H9 (cell line): ENCODE measurements around the gene CHST14. TPM values are rescaled to one million over a fixed set of nuclear protein-coding genes. Genes with fewer than 3 reads are reported as not detected.
A peak's percentile ranks its signal among the peaks of the same experiment; 100 is the strongest.

ENCODE experiments used
- DNase-seq: peaks from one replicate; pipeline ENCODE4 v3.0.0-alpha.2; 2017
- H2AFZ ChIP-seq: one replicate; pipeline ENCODE4 v1.6.1; 2013; ENCODE audit warnings: mild to moderate bottlenecking, low read length, control low read depth, moderate library complexity
- H2AK5ac ChIP-seq: 2 replicates; pipeline ENCODE4 v1.6.1; 2013; ENCODE audit warnings: low read length, control low read depth, mixed read lengths; ENCODE audit not compliant: insufficient read length
- H2BK120ac ChIP-seq: one replicate; pipeline ENCODE4 v1.6.1; 2013; ENCODE audit warnings: low read depth, mild to moderate bottlenecking, low read length, control low read depth, inconsistent platforms; ENCODE audit not compliant: poor library complexity, severe bottlenecking
- H2BK12ac ChIP-seq: 2 replicates; pipeline ENCODE4 v1.6.1; 2013; ENCODE audit warnings: low read length, control low read depth, mixed read lengths, low read depth; ENCODE audit not compliant: insufficient read length
- H2BK15ac ChIP-seq: 2 replicates; pipeline ENCODE4 v1.6.1; 2013; ENCODE audit warnings: low read depth, low read length, control low read depth
- H2BK20ac ChIP-seq: one replicate; pipeline ENCODE4 v1.6.1; 2013; ENCODE audit warnings: low read depth, mild to moderate bottlenecking, low read length, control low read depth, inconsistent platforms; ENCODE audit not compliant: poor library complexity, severe bottlenecking
- H2BK5ac ChIP-seq: 2 replicates; pipeline ENCODE4 v1.6.1; 2013; ENCODE audit warnings: low read length, control low read depth, mixed read lengths; ENCODE audit not compliant: insufficient read length
- H3K14ac ChIP-seq: 2 replicates; pipeline ENCODE4 v1.6.1; 2013; ENCODE audit warnings: low read length, control low read depth; ENCODE audit not compliant: insufficient read depth
- H3K18ac ChIP-seq: 2 replicates; pipeline ENCODE4 v1.6.1; 2013; ENCODE audit warnings: low read depth, mild to moderate bottlenecking, mixed read lengths, low read length, control low read depth; ENCODE audit not compliant: insufficient read length
- H3K23ac ChIP-seq: 2 replicates; pipeline ENCODE4 v1.6.1; 2013; ENCODE audit warnings: low read length, control low read depth, mixed read lengths, low read depth; ENCODE audit not compliant: insufficient read length
- H3K23me2 ChIP-seq: 2 replicates; pipeline ENCODE4 v1.6.1; 2013; ENCODE audit warnings: low read depth, mild to moderate bottlenecking, mixed read lengths, low read length, control low read depth; ENCODE audit not compliant: insufficient read length, poor library complexity, severe bottlenecking
- H3K27ac ChIP-seq: 2 replicates; pipeline ENCODE4 v1.5.1; 2013; ENCODE audit warnings: low read length, control low read depth, mixed read lengths, low read depth; ENCODE audit not compliant: insufficient read length
- H3K27me3 ChIP-seq: 2 replicates; pipeline ENCODE4 v1.6.1; 2013; ENCODE audit warnings: low read length, control low read depth, inconsistent platforms; ENCODE audit not compliant: insufficient read depth
- H3K4ac ChIP-seq: 2 replicates; pipeline ENCODE4 v1.6.1; 2013; ENCODE audit warnings: low read depth, mild to moderate bottlenecking, control low read depth, inconsistent platforms, low read length, moderate library complexity
- H3K4me1 ChIP-seq: 2 replicates; pipeline ENCODE4 v1.6.1; 2013; ENCODE audit warnings: low read length, control low read depth, inconsistent platforms; ENCODE audit not compliant: insufficient read depth
- H3K4me2 ChIP-seq: 2 replicates; pipeline ENCODE4 v1.6.1; 2013; ENCODE audit warnings: low read length, control low read depth, mixed read lengths; ENCODE audit not compliant: insufficient read length, insufficient read depth
- H3K56ac ChIP-seq: 2 replicates; pipeline ENCODE4 v1.6.1; 2013; ENCODE audit warnings: low read depth, mild to moderate bottlenecking, mixed read lengths, low read length, control low read depth; ENCODE audit not compliant: insufficient read length
- H3K79me1 ChIP-seq: 2 replicates; pipeline ENCODE4 v1.6.1; 2013; ENCODE audit warnings: low read depth, mild to moderate bottlenecking, moderate library complexity, low read length, control low read depth, inconsistent platforms; ENCODE audit not compliant: insufficient read depth, poor library complexity, severe bottlenecking
- H3K79me2 ChIP-seq: 2 replicates; pipeline ENCODE4 v1.6.1; 2013; ENCODE audit warnings: low read length, control low read depth, inconsistent platforms; ENCODE audit not compliant: insufficient read depth
- H3K9ac ChIP-seq: 2 replicates; pipeline ENCODE4 v1.6.1; 2013; ENCODE audit warnings: low read length, control low read depth, mixed read lengths; ENCODE audit not compliant: insufficient read length; ENCODE audit errors: extremely low read depth
- H3K9me3 ChIP-seq: one replicate; pipeline ENCODE4 v1.6.1; 2013; ENCODE audit warnings: low read depth, low read length, inconsistent platforms; ENCODE audit not compliant: control insufficient read depth
- H3T11ph ChIP-seq: one replicate; pipeline ENCODE4 v1.6.1; 2013; ENCODE audit warnings: mild to moderate bottlenecking, low read length, control low read depth, inconsistent platforms
- H4K20me1 ChIP-seq: one replicate; pipeline ENCODE4 v1.6.1; 2013; ENCODE audit not compliant: control insufficient read depth, insufficient read length, insufficient read depth
- H4K5ac ChIP-seq: 2 replicates; pipeline ENCODE4 v1.6.1; 2013; ENCODE audit warnings: low read depth, mild to moderate bottlenecking, mixed read lengths, low read length, control low read depth; ENCODE audit not compliant: insufficient read length
- H4K8ac ChIP-seq: replicated peaks from 2 replicates; pipeline ENCODE4 v1.6.1; 2013; ENCODE audit warnings: low read length, control low read depth, mixed read lengths, low read depth; ENCODE audit not compliant: insufficient read length
- H4K91ac ChIP-seq: 2 replicates; pipeline ENCODE4 v1.6.1; 2013; ENCODE audit warnings: low read depth, mild to moderate bottlenecking, moderate library complexity, mixed read lengths, low read length, control low read depth; ENCODE audit not compliant: insufficient read length
- H3K27ac Mint-ChIP-seq, 3 experiments: 2 replicates in 2 of 3; 3 replicates in 1 of 3; pipeline ENCODE4 v1.8.0; 2020 to 2021; ENCODE audit warnings: mixed read lengths in 3 of 3, mild to moderate bottlenecking in 1 of 3, moderate library complexity in 1 of 3
- H3K27me3 Mint-ChIP-seq: 2 replicates; pipeline ENCODE4 v1.8.0; 2021; ENCODE audit warnings: low read depth, mild to moderate bottlenecking, moderate library complexity, mixed read lengths
- H3K36me3 Mint-ChIP-seq, 3 experiments: 2 replicates in 2 of 3; 3 replicates in 1 of 3; pipeline ENCODE4 v1.8.0; 2020 to 2021; ENCODE audit warnings: low read depth in 3 of 3, mixed read lengths in 3 of 3; ENCODE audit not compliant: insufficient read depth in 1 of 3
- H3K4me1 Mint-ChIP-seq, 2 experiments: 2 replicates each; pipeline ENCODE4 v1.8.0; 2020; ENCODE audit warnings: mixed read lengths in 2 of 2
- H3K4me3 Mint-ChIP-seq, 2 experiments: 2 replicates in 1 of 2; 3 replicates in 1 of 2; pipeline ENCODE4 v1.8.0; 2020 to 2021; ENCODE audit warnings: mild to moderate bottlenecking in 2 of 2, mixed read lengths in 2 of 2, moderate library complexity in 1 of 2
- H3K9me3 Mint-ChIP-seq, 2 experiments: 2 replicates in 1 of 2; 3 replicates in 1 of 2; pipeline ENCODE4 v1.8.0; 2020; ENCODE audit warnings: mild to moderate bottlenecking in 2 of 2, mixed read lengths in 2 of 2, moderate library complexity in 1 of 2
- CTCF ChIP-seq: fragments of 200-600 bp; sonication (generic); conservative IDR thresholded peaks from 3 replicates; pipeline ENCODE4 v1.8.0; 2021; ENCODE audit warnings: antibody characterized with exemption, mild to moderate bottlenecking
- WGBS: extraction: QIAGEN DNeasy Blood & Tissue Kit; methylation state at CpG from one replicate; pipeline ENCODE4 v1.1.7; 2013; ENCODE audit warnings: missing lambda C conversion rate, low lambda C conversion rate, mixed read lengths; ENCODE audit not compliant: insufficient read length; ENCODE audit errors: extremely low coverage; 5-methylcytosine and 5-hydroxymethylcytosine counted together
- total RNA-seq: library from RNA; stranded (reverse); gene quantifications from 2 replicates; pipeline ENCODE4 v1.2.1, GENCODE V29; 2021

Gene CHST14
- total RNA-seq, 1 experiment from 2014 or later: 25.7 TPM

- no peak overlapping the region for H3K27ac Mint-ChIP-seq
- H3K23ac ChIP-seq: no peak overlapping the region
- no CpG with 5 or more reads among the region's 61 CpGs for WGBS
- no peaks in the 10 kb centered on the region for H3K36me3 Mint-ChIP-seq
- peaks cover 16 to 19% of the 10 kb centered on the region in 2 experiments for H3K4me1 Mint-ChIP-seq
- H3K79me2 ChIP-seq: no peaks in the 10 kb centered on the region
- no peak overlapping the region for H2BK120ac ChIP-seq
- H4K5ac ChIP-seq: no peak overlapping the region
- H4K8ac ChIP-seq: no peak overlapping the region
- H2AFZ ChIP-seq: no peak overlapping the region
- H2BK12ac ChIP-seq: no peak overlapping the region
- H3K4ac ChIP-seq: no peak overlapping the region
- no peak for TF ChIP-seq CTCF
- peaks cover 7% of the 10 kb centered on the region for H3K23me2 ChIP-seq
- H3K18ac ChIP-seq: peak overlapping the region; percentile 73
- no peaks in the 10 kb centered on the region for H3K9me3 Mint-ChIP-seq
- no peaks in the 10 kb centered on the region for H4K20me1 ChIP-seq
- no peak overlapping the region for H2AK5ac ChIP-seq
- no peak overlapping the region for H3K27ac ChIP-seq
- no peak overlapping the region for H2BK15ac ChIP-seq
- H3K27me3 Mint-ChIP-seq: peaks cover 69% of the 10 kb centered on the region
- DNase-seq: peak; percentile 84
- no peak overlapping the region for H3K56ac ChIP-seq
- H2BK5ac ChIP-seq: no peak overlapping the region
- H3K4me3 Mint-ChIP-seq: peak overlapping the region; percentile 71 to 79
- H3K9me3 ChIP-seq: no peaks in the 10 kb centered on the region
- peak overlapping the region; percentile 20 for H3K9ac ChIP-seq
- H3K4me1 ChIP-seq: no peaks in the 10 kb centered on the region
- no peak overlapping the region for H2BK20ac ChIP-seq
- H3K79me1 ChIP-seq: no peaks in the 10 kb centered on the region
- no peak overlapping the region for H4K91ac ChIP-seq
- peak overlapping the region; percentile 76 for H3K14ac ChIP-seq
- H3T11ph ChIP-seq: no peak overlapping the region
- peak overlapping the region; percentile 51 for H3K4me2 ChIP-seq
- peaks cover 12% of the 10 kb centered on the region; the same call in 1 of the 2 replicates for H3K27me3 ChIP-seq
Measured at GRCh38 chr15:40511472-40512133, 40.8 kb downstream of the CHST14 start.
